Effector CD8-positive, alpha-beta T cell (primary cell): ENCODE data around the gene NUDT21.
"Not testable (repeated sequence)": the region's sequence is repeated elsewhere in the genome, so short reads cannot be mapped to it uniquely, and the experiment has no call there.

ENCODE experiments used
- DNase-seq: peaks from one replicate; lab custom pipeline; 2025; lab: John Stamatoyannopoulos, UW

NUDT21 gene

GRCh38 chr16:56419740-56420548 lies 31.2 kb downstream of the NUDT21 start:
- DNase-seq = no peak

GRCh38 chr16:56417138-56417537 lies 34.0 kb downstream of the NUDT21 start:
- no peak for DNase-seq

- no peak for DNase-seq
Observed at GRCh38 chr16:56415875-56416274, 35.3 kb downstream of the NUDT21 start.

- no peak for DNase-seq
Observed at GRCh38 chr16:56414366-56414765, 36.8 kb downstream of the NUDT21 start.

- DNase-seq = no peak
Observed at GRCh38 chr16:56413381-56413780, 37.8 kb downstream of the NUDT21 start.

- no peak for DNase-seq
Observed at GRCh38 chr16:56411624-56412023, 39.5 kb downstream of the NUDT21 start.

- DNase-seq = no peak
Observed at GRCh38 chr16:56411123-56411522, 40.0 kb downstream of the NUDT21 start.

- DNase-seq = no peak
Observed at GRCh38 chr16:56409195-56409594, 41.9 kb downstream of the NUDT21 start.

GRCh38 chr16:56408379-56409098 lies 42.6 kb downstream of the NUDT21 start:
- DNase-seq = no peak

GRCh38 chr16:56405977-56406672 lies 45.0 kb downstream of the NUDT21 start:
- no peak for DNase-seq

- DNase-seq = no peak
Observed at GRCh38 chr16:56401482-56401881, 49.6 kb downstream of the NUDT21 start.

- DNase-seq = no peak
Observed at GRCh38 chr16:56400458-56400857, 50.7 kb downstream of the NUDT21 start.

- DNase-seq = no peak
Observed at GRCh38 chr16:56399486-56399885, 51.6 kb downstream of the NUDT21 start.

- DNase-seq = no peak
Observed at GRCh38 chr16:56399047-56399446, 52.1 kb downstream of the NUDT21 start.

GRCh38 chr16:56396724-56397123 lies 54.4 kb downstream of the NUDT21 start:
- not testable (repeated sequence) for DNase-seq

GRCh38 chr16:56389554-56389953 lies 61.6 kb downstream of the NUDT21 start:
- DNase-seq = no peak

GRCh38 chr16:56388209-56388608 lies 62.9 kb downstream of the NUDT21 start:
- DNase-seq = no peak

GRCh38 chr16:56387396-56387795 lies 63.7 kb downstream of the NUDT21 start:
- DNase-seq = no peak

GRCh38 chr16:56384074-56384721 lies 66.9 kb downstream of the NUDT21 start:
- DNase-seq = no peak

- no peak for DNase-seq
Observed at GRCh38 chr16:56382901-56383355, 68.2 kb downstream of the NUDT21 start.

GRCh38 chr16:56382459-56382858 lies 68.7 kb downstream of the NUDT21 start:
- DNase-seq = no peak
